Inferior parietal cortex (tissue), 1 donor: ENCODE measurements around the gene EFCAB3.
"Not testable (repeated sequence)": the region's sequence is repeated elsewhere in the genome, so short reads cannot be mapped to it uniquely, and the experiment has no call there.

Source experiments
- DNase-seq: peaks from one replicate; pipeline ENCODE4 v3.0.0-alpha.2; 2016; ENCODE audit errors: extremely low spot score

Gene EFCAB3

GRCh38 chr17:62380253-62380652, at the start of gene EFCAB3:
Gene EFCAB3, plus strand, starts transcription at chr17:62380553. Its CDS starts 2,427 bp downstream, at chr17:62382980.
- DNase-seq = no peak

GRCh38 chr17:62336527-62336926, 43.8 kb upstream of the EFCAB3 start:
- DNase-seq = no peak

DNA sequence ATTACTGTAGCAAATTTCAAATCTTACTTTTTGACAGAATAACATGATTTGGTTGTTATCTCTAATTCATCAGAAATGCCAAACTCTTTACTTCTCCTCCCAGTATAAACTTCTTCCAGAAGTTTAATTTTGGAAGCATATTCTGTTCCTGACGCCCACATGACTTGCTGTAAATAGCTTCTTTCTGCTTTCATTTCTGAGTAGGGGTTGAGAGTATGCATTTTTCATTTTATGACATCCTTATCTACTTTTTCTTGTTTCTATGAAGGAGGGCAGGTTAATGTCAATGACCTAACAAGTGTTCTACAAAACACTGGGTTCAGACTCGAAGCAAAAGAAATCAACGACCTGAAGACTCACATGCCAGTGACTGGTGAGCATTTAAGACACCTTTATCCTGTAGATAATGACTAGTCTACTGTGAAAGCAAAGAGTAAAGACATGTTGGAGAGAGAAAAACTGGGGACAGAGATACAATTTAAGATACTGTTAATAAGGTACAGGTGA, 36.5 kb upstream of the EFCAB3 start:
- DNase-seq = peak; percentile 47

DNA sequence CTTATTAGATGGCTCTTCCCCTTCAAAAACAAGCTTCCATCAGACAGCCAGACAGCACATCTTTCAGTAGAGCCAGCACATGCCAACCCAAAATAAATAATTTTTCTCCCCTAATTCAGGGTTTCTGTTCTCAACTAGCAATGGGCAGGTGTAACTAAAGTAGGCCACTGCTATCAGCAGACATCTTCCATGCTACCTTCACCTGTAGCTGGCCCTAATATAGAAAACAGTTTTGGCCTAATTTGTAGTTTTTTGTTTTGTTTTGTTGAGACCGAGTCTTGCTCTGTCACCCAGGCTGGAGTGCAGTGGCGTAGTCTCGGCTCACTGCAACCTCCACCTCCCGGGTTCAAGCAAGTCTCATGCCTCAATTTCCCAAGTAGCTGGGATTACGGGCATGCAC, 29.2 kb upstream of the EFCAB3 start:
- DNase-seq = no peak

DNA sequence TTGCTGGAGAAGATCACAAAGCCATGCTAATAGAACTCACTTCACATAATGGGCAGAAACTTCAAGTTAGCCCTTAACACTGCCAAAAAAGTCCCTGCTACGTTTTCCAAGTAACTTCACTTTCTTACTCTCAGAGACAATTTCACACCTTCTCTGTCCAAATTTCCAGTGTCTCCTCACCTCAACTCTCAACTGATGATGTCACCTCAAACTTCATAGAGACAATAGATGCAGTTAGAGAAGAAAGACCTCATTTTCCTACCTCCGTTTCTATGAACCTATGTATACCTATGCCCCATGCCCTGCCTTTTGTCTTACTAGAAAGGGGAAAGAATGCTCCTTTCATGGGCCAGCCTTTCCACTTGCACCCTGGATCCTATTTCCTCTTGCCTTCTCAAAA, 14.2 kb upstream of the EFCAB3 start:
- no peak for DNase-seq

- DNase-seq = no peak
Measured at GRCh38 chr17:62381561-62381960, 1.2 kb downstream of the EFCAB3 start.

- no peak for DNase-seq
Measured at GRCh38 chr17:62388856-62389255, 8.5 kb downstream of the EFCAB3 start.

- no peak for DNase-seq
Measured at GRCh38 chr17:62392908-62393307, 12.6 kb downstream of the EFCAB3 start.

GRCh38 chr17:62398891-62399290, 18.5 kb downstream of the EFCAB3 start:
- no peak for DNase-seq

- DNase-seq = no peak
Measured at GRCh38 chr17:62405451-62405850, 25.1 kb downstream of the EFCAB3 start.

GRCh38 chr17:62413090-62413489, 32.7 kb downstream of the EFCAB3 start:
- not testable (repeated sequence) for DNase-seq

GRCh38 chr17:62423647-62424461, 43.5 kb downstream of the EFCAB3 start, which contains the start of gene METTL2A:
Gene METTL2A, plus strand, starts transcription at chr17:62423897. Its CDS starts 6 bp downstream, at chr17:62423903.
- DNase-seq = peak; percentile 89

DNA sequence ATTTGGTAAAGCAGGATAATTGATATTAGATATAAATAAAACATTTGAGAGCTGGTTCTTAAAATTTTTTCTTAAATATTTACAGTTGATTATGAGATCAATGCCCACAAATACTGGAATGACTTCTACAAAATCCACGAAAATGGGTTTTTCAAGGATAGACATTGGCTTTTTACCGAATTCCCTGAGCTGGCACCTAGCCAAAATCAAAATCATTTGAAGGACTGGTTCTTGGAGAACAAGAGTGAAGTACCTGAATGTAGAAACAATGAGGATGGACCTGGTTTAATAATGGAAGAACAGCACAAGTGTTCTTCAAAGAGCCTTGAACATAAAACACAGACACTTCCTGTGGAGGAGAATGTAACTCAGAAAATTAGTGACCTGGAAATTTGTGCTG, 45.9 kb downstream of the EFCAB3 start:
- DNase-seq = not testable (repeated sequence)

GRCh38 chr17:62435251-62435650, 54.9 kb downstream of the EFCAB3 start:
- not testable (repeated sequence) for DNase-seq

DNA sequence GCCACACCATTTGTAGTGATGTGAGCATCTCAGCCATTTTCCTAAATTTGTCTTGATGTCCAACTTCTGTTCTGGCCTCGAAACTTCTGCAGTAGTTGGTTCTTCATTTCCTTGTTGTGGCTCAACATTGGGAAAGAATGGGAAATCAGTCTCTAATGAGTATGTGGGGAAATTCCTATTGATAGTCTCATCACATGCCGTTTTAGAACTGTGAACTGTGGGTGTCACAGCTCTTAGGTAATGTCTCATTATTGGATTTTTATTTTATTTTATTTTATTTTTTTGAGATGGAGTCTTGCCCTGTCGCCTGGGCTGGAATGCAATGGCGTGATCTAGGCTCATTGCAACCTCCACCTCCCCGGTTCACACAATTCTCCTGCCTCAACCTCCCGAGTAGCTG, 60.8 kb downstream of the EFCAB3 start:
- not testable (repeated sequence) for DNase-seq

- no peak for DNase-seq
Measured at GRCh38 chr17:62444063-62444462, 63.7 kb downstream of the EFCAB3 start.

GRCh38 chr17:62445791-62446190, 65.4 kb downstream of the EFCAB3 start:
- DNase-seq = not testable (repeated sequence)

DNA sequence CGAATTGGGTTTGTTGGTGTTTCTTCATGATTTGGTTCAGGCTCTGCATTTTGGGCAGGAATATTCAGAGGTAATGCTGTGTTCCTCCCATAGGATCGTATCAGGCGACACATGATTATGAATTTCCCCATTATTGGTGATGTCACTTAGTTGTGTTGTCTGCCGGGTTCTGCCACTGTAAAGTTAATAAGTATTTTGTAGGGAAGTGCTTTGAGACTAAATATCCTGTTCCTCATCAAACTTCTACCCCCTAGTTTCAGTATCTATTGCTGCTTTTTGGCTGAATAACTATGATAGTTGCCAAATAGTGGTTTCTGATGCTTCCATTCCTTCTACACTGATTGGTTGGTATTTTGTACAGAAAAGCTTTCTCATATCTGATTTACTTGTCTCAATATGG, 71.8 kb downstream of the EFCAB3 start:
- DNase-seq = not testable (repeated sequence)

DNA sequence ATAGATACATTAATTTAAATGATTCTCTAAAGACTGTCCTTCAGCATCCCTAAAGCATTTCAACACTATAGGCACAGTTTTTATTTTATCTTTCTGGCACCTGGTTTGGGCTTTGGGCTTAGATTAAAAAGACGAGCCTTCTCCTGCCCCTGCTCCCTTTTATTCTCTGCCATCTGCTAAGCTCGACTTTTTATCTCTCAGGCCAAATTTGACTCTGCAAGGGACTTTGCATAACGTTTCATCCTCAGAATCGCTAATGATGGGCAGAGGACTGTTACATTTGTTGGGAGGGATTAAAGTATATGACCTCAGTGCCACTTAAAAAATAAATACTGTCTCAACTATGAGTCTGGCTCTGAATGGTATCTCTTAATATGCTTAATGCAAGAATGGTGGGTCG, 72.7 kb downstream of the EFCAB3 start:
- DNase-seq = not testable (repeated sequence)

DNA sequence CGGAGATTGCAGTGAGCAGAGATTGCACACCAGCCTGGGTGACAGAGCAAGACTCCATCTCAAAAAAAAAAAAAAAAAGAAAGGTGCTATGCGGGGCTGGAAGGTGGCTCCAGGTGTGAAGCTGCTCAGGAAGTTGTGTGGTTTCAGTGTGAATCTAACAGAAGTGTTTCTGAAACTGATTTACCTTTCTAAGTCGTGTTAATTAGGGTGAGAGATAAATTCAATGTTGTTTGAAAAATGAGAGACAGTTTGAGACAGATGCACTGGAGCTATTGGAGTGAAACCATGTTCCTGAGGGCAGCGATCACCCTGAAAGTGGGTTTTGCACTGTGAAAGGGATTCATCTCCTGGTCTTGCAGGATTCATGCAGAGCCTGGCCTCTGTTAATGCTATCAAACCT, 73.3 kb downstream of the EFCAB3 start:
- DNase-seq = not testable (repeated sequence)

DNA sequence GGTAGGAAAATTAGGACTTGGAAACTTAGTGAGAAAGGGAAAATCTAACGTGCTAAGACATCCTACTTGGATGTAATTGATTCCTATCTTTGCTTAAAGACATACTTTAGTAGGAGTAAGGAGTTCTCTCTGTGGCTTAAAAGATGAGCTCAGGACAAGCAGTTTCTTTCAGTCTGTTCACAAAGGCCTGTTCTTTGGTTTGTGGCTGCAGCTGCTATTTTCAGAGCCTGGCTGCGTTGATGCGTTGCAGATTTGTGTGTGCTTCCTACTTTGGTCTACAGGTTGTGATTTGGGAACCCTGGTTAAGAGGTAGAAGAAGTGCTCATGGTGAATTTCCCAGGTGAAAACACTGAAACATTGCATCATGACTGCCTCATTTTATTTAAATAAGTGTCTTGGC, 73.8 kb downstream of the EFCAB3 start:
- peak; percentile 5 for DNase-seq

GRCh38 chr17:62456016-62456415, 75.7 kb downstream of the EFCAB3 start:
- DNase-seq = no peak

GRCh38 chr17:62458483-62458882, 78.1 kb downstream of the EFCAB3 start:
- DNase-seq = not testable (repeated sequence)
